GM23338 (cell line): ENCODE measurements around the gene CKM. TPM values are rescaled to one million over a fixed set of nuclear protein-coding genes. Genes with fewer than 3 reads are reported as not detected.

Experiments
- ATAC-seq: fragments of 200-7000 bp; cut with Tn5 transposase; 3 replicates; pipeline ENCODE4 v1.9.1; 2020
- DNase-seq: peaks from one replicate; pipeline ENCODE4 v3.0.0-alpha.2; 2015; ENCODE audit warnings: low spot score
- H2AFZ ChIP-seq: fragments of 200-600 bp; sonication (generic); 2 replicates; pipeline ENCODE4 v1.8.0; 2016; ENCODE audit warnings: antibody characterized with exemption, mild to moderate bottlenecking, moderate library complexity
- H3F3A ChIP-seq: fragments of 200-600 bp; sonication (generic); replicated peaks from 2 replicates; pipeline ENCODE4 v1.8.0; 2017; ENCODE audit warnings: antibody characterized with exemption, mixed run types, low read depth
- H3K27ac ChIP-seq: fragments of 200-600 bp; sonication (generic); 2 replicates; pipeline ENCODE4 v1.6.1; 2016; ENCODE audit warnings: low read depth
- H3K27me3 ChIP-seq: fragments of 200-600 bp; sonication (generic); 2 replicates; pipeline ENCODE4 v1.8.0; 2016; ENCODE audit warnings: mild to moderate bottlenecking, mixed run types, moderate library complexity; ENCODE audit not compliant: insufficient read depth
- H3K36me3 ChIP-seq: fragments of 200-600 bp; sonication (generic); 2 replicates; pipeline ENCODE4 v1.8.0; 2016; ENCODE audit warnings: mild to moderate bottlenecking; ENCODE audit not compliant: insufficient read depth
- H3K4me1 ChIP-seq: fragments of 200-600 bp; sonication (generic); 2 replicates; pipeline ENCODE4 v1.8.0; 2016; ENCODE audit warnings: mild to moderate bottlenecking, moderate library complexity; ENCODE audit not compliant: insufficient read depth
- H3K4me2 ChIP-seq: fragments of 200-600 bp; sonication (generic); 2 replicates; pipeline ENCODE4 v1.7.1; 2017; ENCODE audit warnings: mixed run types
- H3K4me3 ChIP-seq: fragments of 200-600 bp; sonication (generic); 2 replicates; pipeline ENCODE4 v1.6.1; 2016; ENCODE audit warnings: mixed run types
- H3K79me2 ChIP-seq: fragments of 200-600 bp; sonication (generic); replicated peaks from 2 replicates; pipeline ENCODE4 v1.8.0; 2017; ENCODE audit warnings: mild to moderate bottlenecking; ENCODE audit not compliant: insufficient read depth
- H3K9me2 ChIP-seq: fragments of 200-600 bp; sonication (generic); 2 replicates; pipeline ENCODE4 v1.8.0; 2017; ENCODE audit not compliant: insufficient read depth
- H4K20me1 ChIP-seq: fragments of 200-600 bp; sonication (generic); replicated peaks from 2 replicates; pipeline ENCODE4 v1.8.0; 2017; ENCODE audit warnings: mild to moderate bottlenecking; ENCODE audit not compliant: insufficient read depth
- H3K27ac Mint-ChIP-seq: 2 replicates; pipeline ENCODE4 v1.8.0; 2020; ENCODE audit warnings: inconsistent platforms, mild to moderate bottlenecking, moderate library complexity, mixed read lengths
- H3K27me3 Mint-ChIP-seq: 3 replicates; pipeline ENCODE4 v1.8.0; 2022; ENCODE audit warnings: low read depth, mild to moderate bottlenecking, moderate library complexity, mixed read lengths, inconsistent platforms; ENCODE audit not compliant: insufficient read depth, poor library complexity
- H3K36me3 Mint-ChIP-seq: 3 replicates; pipeline ENCODE4 v1.8.0; 2021; ENCODE audit warnings: low read depth, mild to moderate bottlenecking, inconsistent platforms, moderate library complexity, mixed read lengths
- H3K4me1 Mint-ChIP-seq: 3 replicates; pipeline ENCODE4 v1.8.0; 2020; ENCODE audit warnings: mild to moderate bottlenecking, inconsistent platforms, mixed read lengths
- H3K4me3 Mint-ChIP-seq: 3 replicates; pipeline ENCODE4 v1.8.0; 2021; ENCODE audit warnings: moderate library complexity, mild to moderate bottlenecking, inconsistent platforms, mixed read lengths
- H3K9me3 Mint-ChIP-seq: 3 replicates; pipeline ENCODE4 v1.8.0; 2020; ENCODE audit warnings: moderate library complexity, mild to moderate bottlenecking, inconsistent platforms, mixed read lengths
- CREB1 ChIP-seq: fragments of 250-450 bp; sonication (Bioruptor Pico); IDR thresholded peaks from 2 replicates; pipeline ENCODE4 v1.5.0; 2020; ENCODE audit warnings: low read depth, mild to moderate bottlenecking, moderate library complexity
- CTCF ChIP-seq, 2 experiments: fragments of 200-600 bp in 1 of 2; sonication (generic) in 1 of 2; conservative IDR thresholded peaks; 2 replicates each; pipeline versions ENCODE4 v1.5.1 to v1.6.1; 2016 to 2017; ENCODE audit warnings: antibody characterized with exemption in 2 of 2, low read depth in 2 of 2, mild to moderate bottlenecking in 2 of 2, moderate library complexity in 1 of 2
- ETS1 ChIP-seq: IDR thresholded peaks from 2 replicates; pipeline ENCODE4 v1.6.1; 2016; ENCODE audit warnings: antibody characterized with exemption
- EZH2 ChIP-seq: fragments of 200-600 bp; sonication (generic); IDR thresholded peaks from one replicate; pipeline ENCODE4 v1.8.0; 2017; ENCODE audit warnings: antibody characterized with exemption, mild to moderate bottlenecking, low read depth; ENCODE audit not compliant: unreplicated experiment
- EZH2phosphoT487 ChIP-seq: fragments of 200-600 bp; sonication (generic); IDR thresholded peaks from one replicate; pipeline ENCODE4 v1.8.1; 2018; ENCODE audit warnings: antibody characterized with exemption; ENCODE audit not compliant: unreplicated experiment
- JUNB ChIP-seq: IDR thresholded peaks from one replicate; pipeline ENCODE4 v1.6.1; 2016; ENCODE audit warnings: antibody characterized with exemption; ENCODE audit not compliant: unreplicated experiment
- NANOG ChIP-seq: IDR thresholded peaks from 2 replicates; pipeline ENCODE4 v1.6.1; 2016; ENCODE audit warnings: antibody characterized with exemption, borderline replicate concordance
- POLR2AphosphoS5 ChIP-seq: IDR thresholded peaks from 2 replicates; pipeline ENCODE4 v1.6.1; 2016; ENCODE audit warnings: antibody characterized with exemption, low read depth
- REST ChIP-seq: IDR thresholded peaks from one replicate; pipeline ENCODE4 v1.6.1; 2018; ENCODE audit warnings: antibody characterized with exemption; ENCODE audit not compliant: unreplicated experiment
- STAT1 ChIP-seq: IDR thresholded peaks from one replicate; pipeline ENCODE4 v1.6.1; 2016; ENCODE audit warnings: antibody characterized with exemption; ENCODE audit not compliant: unreplicated experiment
- ZNF114 ChIP-seq: fragments of 250-450 bp; sonication (Bioruptor Pico); IDR thresholded peaks from 2 replicates; pipeline ENCODE4 v1.5.0; 2020; ENCODE audit warnings: mild to moderate bottlenecking, moderate library complexity
- ZNF331 ChIP-seq: fragments of 250-450 bp; sonication (Bioruptor Pico); IDR thresholded peaks from 2 replicates; pipeline ENCODE4 v1.5.0; 2020; ENCODE audit warnings: low read depth, mild to moderate bottlenecking, moderate library complexity
- ZNF462 ChIP-seq: fragments of 250-450 bp; sonication (Bioruptor Pico); IDR thresholded peaks from 2 replicates; pipeline ENCODE4 v1.5.0; 2020; ENCODE audit warnings: mild to moderate bottlenecking, moderate library complexity
- polyA plus RNA-seq: library from polyadenylated mRNA; unstranded; fragments of >200 nt; fragmentation: Nextera tagmentation; extraction: Ambion mirVana; gene quantifications from 2 replicates; pipeline ENCODE4 v1.2.1, GENCODE V29; 2016
- total RNA-seq: library from RNA; depleted of rRNA; stranded (reverse); fragments of >200 nt; shearing (Covaris generic); gene quantifications from 2 replicates; pipeline ENCODE4 v1.2.3, GENCODE V29; 2014

Gene CKM
- total and polyA plus RNA-seq, 2 experiments from 2014 or later: not detected

- no peak overlapping the region for H3K4me3 ChIP-seq
- H3K4me1 ChIP-seq: no peaks in the 10 kb centered on the region
- H3K9me2 ChIP-seq: no peaks in the 10 kb centered on the region
- H3K36me3 Mint-ChIP-seq: peaks cover 21% of the 10 kb centered on the region
- H3K4me2 ChIP-seq: no peak overlapping the region
- no peaks in the 10 kb centered on the region; the same call in 2 of the 3 replicates for H3K4me1 Mint-ChIP-seq
- H3K27me3 ChIP-seq: no peaks in the 10 kb centered on the region
- H3K36me3 ChIP-seq: no peaks in the 10 kb centered on the region
- DNase-seq (no peak), ATAC-seq (no peak; the same call in 2 of the 3 replicates)
- 0 out of 2 replicates have a peak, but pooled peaks cover 2% of the 10 kb centered on the region for H3F3A ChIP-seq
- no peaks in the 10 kb centered on the region; the same call in 1 of the 2 replicates for H4K20me1 ChIP-seq
- peaks cover 12% of the 10 kb centered on the region for H3K27me3 Mint-ChIP-seq
- H3K27ac Mint-ChIP-seq: no peak overlapping the region
- no peaks in the 10 kb centered on the region for H3K79me2 ChIP-seq
- no peak overlapping the region for H3K4me3 Mint-ChIP-seq
- H3K27ac ChIP-seq: no peak overlapping the region
- TF ChIP-seq POLR2AphosphoS5 (no peak; the same call in none of the 2 replicates), EZH2phosphoT487 (no peak), ZNF114 (CRISPR knock-in tag) (no peak), EZH2 (no peak), ZNF331 (CRISPR knock-in tag) (no peak), REST (no peak), CREB1 (no peak), NANOG (no peak), CTCF (conservative IDR thresholded peaks at IDR 0.05; ENCODE audit: low read depth in 2 of 2) (no peak), JUNB (no peak), ETS1 (no peak), STAT1 (no peak), ZNF462 (no peak)
- no peak overlapping the region for H2AFZ ChIP-seq
- no peaks in the 10 kb centered on the region for H3K9me3 Mint-ChIP-seq
Observed at GRCh38 chr19:45347570-45348366, 25.1 kb upstream of the CKM start.
